ENCODE results near the gene DPP7.

- TF ChIP-seq, protein P1, sequence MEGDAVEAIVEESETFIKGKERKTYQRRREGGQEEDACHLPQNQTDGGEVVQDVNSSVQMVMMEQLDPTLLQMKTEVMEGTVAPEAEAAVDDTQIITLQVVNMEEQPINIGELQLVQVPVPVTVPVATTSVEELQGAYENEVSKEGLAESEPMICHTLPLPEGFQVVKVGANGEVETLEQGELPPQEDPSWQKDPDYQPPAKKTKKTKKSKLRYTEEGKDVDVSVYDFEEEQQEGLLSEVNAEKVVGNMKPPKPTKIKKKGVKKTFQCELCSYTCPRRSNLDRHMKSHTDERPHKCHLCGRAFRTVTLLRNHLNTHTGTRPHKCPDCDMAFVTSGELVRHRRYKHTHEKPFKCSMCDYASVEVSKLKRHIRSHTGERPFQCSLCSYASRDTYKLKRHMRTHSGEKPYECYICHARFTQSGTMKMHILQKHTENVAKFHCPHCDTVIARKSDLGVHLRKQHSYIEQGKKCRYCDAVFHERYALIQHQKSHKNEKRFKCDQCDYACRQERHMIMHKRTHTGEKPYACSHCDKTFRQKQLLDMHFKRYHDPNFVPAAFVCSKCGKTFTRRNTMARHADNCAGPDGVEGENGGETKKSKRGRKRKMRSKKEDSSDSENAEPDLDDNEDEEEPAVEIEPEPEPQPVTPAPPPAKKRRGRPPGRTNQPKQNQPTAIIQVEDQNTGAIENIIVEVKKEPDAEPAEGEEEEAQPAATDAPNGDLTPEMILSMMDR (IDR thresholded peaks at IDR 0.05) = no peak
- TF ChIP-seq POLR2A (IDR thresholded peaks at IDR 0.05) = no peak
These were observed 4.2 kb downstream of the DPP7 start for GRCh38 chr9:137110147-137110910.
